IPS DF 4.7 (cell line): ENCODE results near the gene WDR20.
"Not testable (repeated sequence)": the region's sequence is repeated elsewhere in the genome, so short reads cannot be mapped to it uniquely, and the experiment has no call there.

Experiments used
- DNase-seq: peaks from one replicate; pipeline ENCODE4 v3.0.0-alpha.2; 2013; ENCODE audit warnings: low spot score; ENCODE audit errors: extremely low read depth

The WDR20 gene

DNA sequence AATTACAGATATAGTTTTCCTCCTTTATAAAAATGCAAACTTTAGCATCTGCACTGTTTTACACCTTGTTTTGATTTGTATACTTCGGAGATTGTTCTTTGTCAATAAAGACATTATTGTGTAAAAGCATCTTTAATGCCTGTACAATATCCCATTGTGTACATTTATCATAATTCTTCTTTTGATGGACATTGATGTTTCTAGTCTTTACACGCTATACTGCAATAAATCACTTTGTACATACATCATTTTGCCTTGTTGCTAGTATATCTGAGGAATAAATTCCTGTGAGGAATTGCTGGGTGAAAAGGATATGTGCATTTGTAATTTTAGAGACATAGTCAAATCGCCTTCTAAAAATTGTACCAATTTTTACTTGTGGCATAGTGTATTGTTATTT is 30.4 kb downstream of the WDR20 start:
- no peak for DNase-seq

DNA sequence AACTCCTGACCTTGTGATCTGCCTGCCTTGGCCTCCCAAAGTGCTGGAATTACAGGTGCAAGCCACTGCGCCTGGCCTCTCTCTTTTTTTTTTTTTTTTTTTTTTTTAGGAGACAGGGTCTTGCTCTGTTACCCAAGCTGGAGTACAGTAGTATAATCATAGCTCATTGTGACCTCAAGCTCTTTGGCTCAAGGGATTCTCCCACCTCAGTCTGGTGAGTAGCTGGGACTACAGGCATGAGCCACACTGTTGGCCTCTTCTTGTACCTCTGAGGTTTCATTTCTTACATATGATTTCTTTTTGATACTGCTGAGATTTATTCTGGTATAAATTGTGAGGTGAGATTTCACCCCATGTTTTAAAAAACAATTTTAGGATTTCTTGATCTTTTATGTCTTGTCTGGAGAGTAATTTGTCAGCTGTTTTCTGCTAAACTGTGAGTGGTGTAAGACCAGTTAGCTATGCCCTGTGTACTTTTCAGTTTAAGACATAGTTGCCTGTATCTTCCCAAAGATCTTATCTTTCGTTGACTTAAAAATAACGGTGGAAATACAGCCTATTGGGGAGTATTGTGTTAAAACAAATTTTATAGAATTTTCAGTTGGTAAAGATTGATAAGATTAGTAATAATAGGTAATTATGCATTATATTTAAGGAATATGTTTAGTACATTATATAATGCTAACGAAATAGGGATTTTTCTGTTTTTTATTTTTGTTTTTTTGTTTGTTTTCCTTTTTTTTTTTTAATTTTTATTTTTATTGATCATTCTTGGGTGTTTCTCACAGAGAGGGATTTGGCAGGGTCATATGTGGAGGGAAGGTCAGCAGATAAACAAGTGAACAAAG is 31.7 kb downstream of the WDR20 start:
- DNase-seq, result no peak

DNA sequence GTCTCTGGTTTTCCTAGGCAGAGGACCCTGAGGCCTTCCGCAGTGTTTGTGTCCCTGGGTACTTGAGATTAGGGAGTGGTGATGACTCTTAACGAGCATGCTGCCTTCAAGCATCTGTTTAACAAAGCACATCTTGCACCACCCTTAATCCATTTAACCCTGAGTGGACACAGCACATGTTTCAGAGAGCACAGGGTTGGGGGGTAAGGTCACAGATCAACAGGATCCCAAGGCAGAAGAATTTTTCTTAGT is 32.2 kb downstream of the WDR20 start:
- not testable (repeated sequence) for DNase-seq

DNA sequence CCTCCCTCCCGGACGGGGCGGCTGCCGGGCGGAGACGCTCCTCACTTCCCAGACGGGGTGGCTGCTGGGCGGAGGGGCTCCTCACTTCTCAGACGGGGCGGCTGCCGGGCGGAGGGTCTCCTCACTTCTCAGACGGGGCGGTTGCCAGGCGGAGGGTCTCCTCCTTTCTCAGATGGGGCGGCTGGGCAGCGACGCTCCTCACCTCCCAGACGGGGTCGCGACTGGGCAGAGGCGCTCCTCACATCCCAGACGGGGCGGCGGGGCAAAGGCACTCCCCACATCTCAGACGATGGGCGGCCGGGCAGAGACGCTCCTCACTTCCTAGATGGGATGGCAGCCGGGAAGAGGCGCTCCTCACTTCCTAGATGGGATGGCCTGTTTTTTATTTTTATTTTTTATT is 33.0 kb downstream of the WDR20 start:
- not testable (repeated sequence) for DNase-seq

DNA sequence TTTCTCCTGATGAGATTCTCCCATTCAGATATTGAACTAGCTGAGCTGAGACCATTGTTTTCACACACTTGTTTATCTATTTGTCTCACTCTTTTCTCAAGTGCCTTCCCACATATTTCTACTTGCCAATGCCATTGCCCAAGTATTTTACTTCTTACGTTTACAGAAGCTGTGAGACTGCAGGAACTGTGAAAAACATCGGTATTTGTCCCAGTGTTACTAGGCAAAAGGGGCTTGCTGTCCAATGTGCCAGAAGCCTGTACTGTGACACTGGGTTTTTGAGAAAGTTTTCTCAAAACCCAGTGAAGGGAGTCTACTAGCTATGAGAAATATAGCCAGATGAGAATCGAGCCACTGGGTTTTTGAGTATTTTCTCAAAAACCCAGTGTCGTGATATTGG is 37.5 kb downstream of the WDR20 start:
- no peak for DNase-seq

DNA sequence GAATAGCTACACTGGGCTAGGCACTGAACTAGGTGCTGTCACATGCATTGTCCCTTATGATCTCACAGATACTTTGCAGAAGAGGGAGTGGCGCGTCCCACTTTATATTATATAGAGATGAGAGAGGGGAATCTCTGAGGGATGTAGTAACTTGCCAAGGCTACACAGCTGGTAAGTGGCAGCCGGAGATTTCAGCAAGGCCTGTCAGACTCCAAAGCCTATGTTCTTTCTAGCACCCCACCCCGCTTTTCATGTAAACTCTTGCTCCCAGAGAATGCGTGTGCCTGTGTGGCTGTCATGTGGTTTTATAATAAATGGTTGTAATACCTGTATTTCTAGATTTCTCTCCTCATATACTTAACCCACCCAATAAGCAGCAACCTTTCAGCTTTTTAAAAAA is 39.1 kb downstream of the WDR20 start:
- no peak for DNase-seq

DNA sequence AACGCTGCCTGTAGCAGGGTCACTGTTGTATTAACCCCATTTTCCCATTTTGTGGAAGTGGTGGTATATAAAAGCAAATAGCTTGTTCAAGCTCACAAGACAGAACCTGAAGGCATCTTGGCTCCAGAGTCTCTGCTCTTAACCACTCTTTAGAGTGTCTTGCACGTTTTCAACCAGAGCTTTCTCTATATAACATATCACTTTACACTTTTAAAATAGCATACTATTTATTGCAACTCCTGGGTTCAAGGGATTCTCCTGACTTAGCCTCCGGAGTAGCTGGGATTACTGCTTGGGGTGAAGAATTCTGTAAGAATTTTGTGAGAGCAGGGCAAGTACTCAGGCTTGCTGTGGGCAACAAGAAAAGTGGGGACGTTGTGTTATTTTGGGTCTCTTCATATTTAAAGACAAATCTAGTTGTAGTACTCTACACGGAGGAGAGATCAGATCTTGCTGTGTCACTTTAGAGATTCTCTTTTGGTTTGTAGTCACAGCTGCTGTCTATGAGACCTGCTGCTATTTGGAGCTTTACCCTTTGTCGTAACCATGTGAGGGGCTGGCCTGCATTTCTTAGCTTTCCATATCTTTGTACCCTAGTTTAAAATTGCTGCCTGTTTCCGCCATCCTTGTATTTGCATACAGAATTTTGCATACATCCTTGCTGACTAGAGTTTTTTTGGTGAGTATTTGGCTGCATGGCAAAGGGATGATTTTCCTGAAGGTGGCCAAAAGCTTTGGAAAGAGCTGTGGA is 40.7 kb downstream of the WDR20 start:
- DNase-seq, result no peak

DNA sequence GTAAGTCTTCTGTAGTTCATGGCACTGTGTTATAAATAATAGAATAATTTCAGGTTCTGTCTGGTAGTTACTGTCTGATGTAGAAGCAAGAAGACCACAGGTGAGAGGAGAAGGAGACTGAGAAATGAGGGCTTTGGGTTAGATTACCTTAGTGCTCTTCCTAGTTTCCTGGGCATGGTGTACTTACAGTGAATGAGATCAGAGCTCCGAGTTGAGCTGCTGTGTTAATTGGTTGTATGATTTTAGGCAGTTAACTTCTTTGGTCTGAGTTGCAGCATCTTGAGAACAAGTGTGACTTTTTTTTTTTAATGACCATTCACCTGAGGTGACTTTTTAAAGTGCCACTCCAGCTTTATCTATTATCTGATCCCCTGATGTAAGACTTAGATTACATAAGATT is 41.5 kb downstream of the WDR20 start:
- no peak for DNase-seq

DNA sequence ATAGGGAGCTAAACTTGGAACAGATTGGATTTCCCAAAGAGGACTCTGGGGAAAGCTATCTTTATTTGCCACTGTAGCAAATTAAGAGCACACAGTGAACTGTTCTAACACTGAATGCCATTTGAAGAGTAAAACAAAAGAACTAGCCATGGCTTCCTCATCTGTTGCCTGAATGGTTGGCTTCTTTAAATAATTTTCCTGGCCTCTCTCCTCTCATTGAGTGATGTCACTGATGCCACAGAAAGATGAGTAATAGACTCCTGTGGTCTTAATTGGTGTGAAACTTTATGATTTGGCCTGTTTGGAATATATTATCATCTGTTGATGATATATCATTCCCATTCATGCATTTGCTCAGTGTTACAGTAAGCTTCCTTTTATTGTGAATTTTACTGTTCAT is 42.5 kb downstream of the WDR20 start:
- DNase-seq, result no peak

DNA sequence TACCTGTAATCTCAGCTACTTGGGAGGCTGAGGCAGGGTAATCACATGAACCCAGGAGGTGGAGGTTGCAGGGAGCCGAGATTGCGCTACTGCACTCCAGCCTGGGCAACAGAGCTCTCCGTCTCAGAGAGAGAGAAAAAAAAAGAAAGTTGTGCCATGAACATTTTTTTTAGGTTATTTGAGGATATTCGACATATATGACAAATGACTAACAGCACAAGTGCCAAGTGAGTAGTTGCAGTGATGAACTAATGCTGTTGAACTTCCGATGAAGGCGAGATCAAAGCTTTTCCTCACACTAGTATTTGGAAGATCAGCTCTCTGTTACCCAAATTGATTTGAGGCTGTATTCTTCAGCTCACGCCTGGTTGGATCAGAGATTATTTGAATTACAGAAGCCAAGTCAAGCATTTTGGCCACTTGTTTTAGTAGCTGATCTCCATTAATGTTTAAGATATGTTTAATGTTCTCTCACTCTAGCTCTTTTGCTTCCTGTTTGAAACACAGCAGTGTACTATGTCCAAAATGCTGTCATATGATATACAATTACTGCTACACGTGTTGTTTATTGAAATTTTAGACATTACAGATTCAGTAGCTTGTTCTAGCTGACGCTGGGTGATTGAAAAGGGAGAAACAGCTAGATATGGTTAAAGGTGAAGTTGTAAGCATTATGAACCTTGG is 43.4 kb downstream of the WDR20 start:
- DNase-seq, result no peak

DNA sequence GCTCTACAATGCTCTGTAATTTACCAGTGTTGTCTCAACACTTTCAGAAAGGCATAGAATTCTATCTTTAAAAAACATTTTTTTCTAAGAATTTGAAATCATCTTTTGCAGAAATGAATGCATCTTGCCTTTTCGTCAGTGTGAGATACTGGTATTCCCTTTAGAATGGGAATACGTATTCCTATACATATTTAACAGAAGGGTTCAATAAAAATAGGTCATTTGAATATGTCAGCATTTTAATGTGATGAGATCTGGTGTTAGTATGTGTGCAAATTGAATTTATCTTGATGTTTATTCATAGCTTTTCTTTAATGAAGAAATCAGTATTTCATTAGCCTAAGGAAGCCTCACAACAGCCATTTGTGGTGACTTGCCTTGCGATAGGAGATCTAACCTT is 44.2 kb downstream of the WDR20 start:
- DNase-seq, result no peak

DNA sequence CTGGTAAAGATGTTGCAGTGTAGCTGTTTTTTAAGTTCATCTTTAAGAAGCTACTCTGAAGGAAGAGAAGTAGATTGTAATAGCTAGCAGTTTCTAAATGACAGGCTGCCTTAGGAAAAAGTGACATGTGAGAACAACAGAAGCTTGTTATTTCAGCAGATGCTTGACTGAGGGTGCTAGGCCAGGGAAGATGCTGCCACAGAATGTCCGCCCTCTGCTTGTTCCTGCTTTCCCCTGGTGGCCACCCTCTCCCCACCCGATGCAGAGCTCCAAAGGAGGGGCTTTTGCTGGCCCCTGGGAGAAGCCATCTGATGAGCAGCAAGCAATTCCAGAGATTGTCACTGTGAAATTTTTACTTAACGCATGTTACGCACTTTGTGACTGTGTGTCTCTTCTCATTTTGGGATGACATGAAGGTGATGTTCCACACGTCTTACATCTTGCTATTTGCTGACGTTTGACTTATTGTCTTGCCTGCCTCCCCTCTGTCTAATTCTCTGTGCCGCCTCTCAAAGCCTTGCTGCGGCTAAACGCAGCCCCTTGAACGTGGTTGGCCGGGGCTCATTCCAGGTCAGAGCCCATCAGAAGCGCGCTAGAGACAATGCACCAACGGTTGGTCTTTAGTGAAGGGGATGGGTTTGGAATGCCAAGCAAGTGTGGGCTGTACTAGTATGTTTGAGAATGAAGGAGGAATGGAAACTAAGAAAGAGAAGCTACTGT is 44.8 kb downstream of the WDR20 start:
- no peak for DNase-seq

DNA sequence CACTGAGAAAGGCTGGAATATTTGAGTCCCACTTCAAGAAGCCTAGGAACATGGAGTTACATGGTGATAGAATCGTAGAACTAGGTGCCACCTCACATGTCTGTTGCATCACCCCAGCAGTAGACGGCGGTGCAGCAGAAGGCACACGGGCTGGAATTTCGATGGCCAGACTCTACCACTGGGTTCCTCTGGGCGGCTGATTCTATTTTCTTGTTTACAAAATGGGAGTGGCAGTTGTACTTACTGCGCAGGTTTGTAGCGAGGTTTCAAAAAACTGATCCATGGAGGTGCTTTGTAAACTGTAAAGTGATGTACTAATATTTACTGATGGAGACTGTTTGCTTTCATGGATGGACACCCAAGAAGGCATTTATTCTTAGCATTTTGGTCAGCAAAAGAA is 45.7 kb downstream of the WDR20 start:
- no peak for DNase-seq

DNA sequence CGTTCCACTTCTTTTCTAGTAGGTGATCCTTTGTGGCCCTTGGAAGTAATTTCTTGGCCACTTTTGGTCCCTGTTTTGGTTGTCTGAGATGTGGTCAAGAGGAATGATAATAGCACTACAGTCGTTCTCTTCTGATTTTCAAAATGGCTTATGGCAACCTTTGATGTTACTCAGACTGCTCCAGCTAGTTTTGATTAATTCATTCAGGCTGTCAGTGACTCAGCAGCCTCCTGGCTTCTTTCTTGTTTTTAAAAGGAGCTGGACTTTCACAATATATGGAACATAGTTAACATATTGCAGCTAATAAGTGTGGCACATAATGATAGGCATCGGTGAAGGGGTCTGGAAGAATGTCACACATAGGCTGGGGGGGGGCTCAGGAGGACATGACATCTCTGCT is 47.3 kb downstream of the WDR20 start:
- no peak for DNase-seq

DNA sequence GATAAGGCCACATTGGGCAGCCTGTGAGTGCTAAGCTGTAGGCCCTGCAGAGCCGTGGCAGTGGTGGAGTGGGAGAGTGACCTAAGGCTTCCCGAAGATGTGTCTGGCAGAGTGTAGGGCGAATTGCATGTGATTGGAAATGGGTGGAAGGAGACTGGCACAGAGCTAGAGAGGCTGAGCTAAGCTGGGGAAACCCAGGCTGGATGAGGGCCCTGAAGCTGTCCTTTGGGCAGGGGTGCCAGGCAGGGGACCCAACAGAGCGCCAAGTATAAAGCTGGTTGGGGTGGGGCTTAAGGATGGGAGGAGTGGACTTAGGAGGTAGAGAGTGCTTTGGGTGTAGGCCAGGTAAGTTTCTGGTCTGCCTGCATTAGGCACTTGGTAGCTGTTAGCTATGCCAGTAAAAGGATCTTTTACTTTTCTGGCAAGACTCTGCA is 47.9 kb downstream of the WDR20 start:
- DNase-seq, result no peak

DNA sequence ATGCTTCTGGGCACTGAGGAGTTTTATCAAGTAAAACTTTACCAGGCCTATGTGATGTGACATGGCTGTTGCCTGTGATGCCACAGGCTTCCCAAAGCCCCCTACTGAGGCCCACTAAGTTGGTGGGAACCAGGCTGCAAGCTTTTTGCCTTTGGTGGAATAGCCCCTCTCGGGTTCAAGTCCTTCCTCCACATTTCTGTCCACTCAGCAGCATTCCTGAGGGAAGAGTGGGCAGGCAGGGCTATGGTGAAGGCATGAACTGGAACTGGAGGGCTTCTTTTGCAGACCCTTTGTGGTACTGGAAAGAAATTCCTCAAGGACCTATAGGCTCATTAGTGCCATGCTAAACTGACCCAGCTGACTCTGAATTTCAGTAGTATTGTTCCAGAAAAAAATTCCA is 48.5 kb downstream of the WDR20 start:
- no peak for DNase-seq

DNA sequence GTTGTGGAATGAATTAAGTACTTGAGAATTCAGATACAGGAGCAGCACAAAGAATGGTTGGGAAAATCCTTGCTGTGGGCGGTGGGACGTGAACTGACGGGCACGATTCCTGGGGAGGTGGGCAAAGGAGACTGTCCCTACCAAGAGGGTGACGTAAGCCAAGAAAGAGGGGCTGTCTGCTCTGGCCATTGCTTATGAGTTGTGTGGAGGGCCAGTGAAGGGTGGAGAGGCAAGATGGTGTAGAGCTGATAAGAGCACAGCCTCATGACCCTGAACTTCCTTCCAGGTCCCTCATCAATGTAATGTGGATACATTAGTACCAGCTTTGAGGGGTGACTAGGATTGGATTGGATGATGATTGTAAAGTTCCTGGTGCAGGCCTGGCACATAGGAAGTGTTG is 50.2 kb downstream of the WDR20 start:
- DNase-seq, result no peak

DNA sequence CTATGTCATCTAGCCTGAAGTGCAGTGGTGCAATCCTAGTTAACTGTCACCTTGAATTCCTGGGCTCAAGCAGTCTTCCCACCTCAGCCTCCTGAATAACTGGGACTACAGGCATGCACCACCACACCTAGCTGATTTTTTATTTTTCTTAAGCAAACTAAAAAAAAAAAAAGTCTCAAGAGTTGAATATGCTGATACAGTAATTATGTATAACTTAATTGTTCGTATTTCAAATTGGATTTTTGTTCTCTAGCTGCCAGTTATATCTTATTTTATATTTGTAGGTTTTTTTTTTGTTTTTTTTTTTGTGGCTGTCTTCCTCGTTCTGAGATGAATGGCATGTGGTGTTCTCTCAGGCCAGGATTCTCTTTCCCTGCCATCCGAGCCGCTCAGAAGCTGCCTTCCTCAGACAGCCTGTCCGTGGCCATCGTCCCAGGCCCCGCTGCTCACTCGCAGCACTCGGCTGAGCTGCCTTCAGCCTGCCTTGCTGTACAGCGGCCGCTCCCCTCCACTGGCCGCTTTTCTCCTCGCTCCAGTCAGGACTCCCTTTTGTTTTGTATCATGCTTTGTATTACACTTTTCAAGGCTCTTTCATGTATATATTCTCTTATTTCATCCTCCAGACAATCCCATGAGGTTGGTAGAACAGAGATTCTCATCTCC is 53.3 kb downstream of the WDR20 start:
- no peak for DNase-seq

DNA sequence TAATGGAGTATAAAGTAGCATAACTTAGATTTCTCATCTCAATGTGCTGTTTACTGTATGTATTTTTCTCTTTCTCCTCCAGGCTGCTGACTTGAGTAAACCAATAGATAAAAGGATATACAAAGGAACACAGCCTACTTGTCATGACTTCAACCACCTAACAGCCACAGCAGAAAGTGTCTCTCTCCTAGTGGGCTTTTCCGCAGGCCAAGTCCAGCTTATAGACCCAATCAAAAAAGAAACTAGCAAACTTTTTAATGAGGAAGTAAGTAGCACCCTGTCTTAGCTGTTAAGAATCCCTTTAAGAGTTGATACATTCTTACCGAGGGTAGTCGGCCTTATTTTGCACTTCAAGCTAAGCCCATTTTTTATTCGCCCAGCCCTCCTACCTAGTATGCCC is 55.2 kb downstream of the WDR20 start:
- no peak for DNase-seq

DNA sequence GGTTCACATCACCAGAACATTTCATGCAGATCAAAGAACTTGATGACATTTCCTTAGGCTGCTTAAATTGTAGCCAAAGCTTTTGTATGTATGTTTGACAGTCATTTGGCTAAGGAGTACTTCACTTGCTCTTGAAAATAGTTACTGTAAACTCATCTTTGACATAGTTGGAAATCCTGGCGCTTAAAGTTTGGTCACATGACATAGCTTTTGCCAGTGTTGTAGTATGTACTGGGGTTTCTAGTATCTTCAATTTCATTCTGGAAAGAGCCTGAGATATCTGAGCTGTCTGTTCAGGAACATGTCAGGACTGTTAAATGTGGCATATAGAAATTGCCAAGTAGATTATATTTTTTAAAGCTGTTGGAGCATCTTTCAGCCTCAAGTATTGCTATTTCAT is 55.7 kb downstream of the WDR20 start:
- no peak for DNase-seq
